Measurements from ENCODE around the gene PLEKHA6. TPM values are rescaled to one million over a fixed set of nuclear protein-coding genes. Genes with fewer than 3 reads are reported as not detected.

The PLEKHA6 gene
- total and polyA plus RNA-seq, 2 of the 8 experiments (the other 6 are each of a cell fraction or from before 2014, with no cell fraction given): 4.8 to 20.2 TPM

GRCh38 chr1:204353213-204353910, 6.4 kb downstream of the PLEKHA6 start:
- DNase-seq (ENCODE audit: low read depth in 1 of 2, low spot score in 2 of 2) (no peak), FAIRE-seq (no peak)
- Histone ChIP-seq H3K27ac (ENCODE audit: low read depth, low read length) (no peak overlapping the region), H4K8ac (ENCODE audit: extremely low read depth, insufficient read depth, low read length) (no peak overlapping the region), H2BK15ac (ENCODE audit: low read length) (no peak overlapping the region), H2AFZ (ENCODE audit: low read length) (no peak overlapping the region), H4K91ac (replicated peaks; ENCODE audit: insufficient read length, low read length) (no peak overlapping the region), H3K23ac (ENCODE audit: insufficient read length) (no peak overlapping the region), H2BK120ac (replicated peaks; ENCODE audit: low read depth, low read length) (no peak overlapping the region), H3K23me2 (ENCODE audit: low read depth, low read length) (no peaks in the 10 kb centered on the region), H2BK12ac (ENCODE audit: low read depth, low read length) (peak overlapping the region; percentile 39; the same call in 1 of the 2 replicates), H3K4me2 (ENCODE audit: insufficient read depth in 1 of 2, low read depth in 2 of 2, low read length in 2 of 2) (no peak overlapping the region), H3K36me3 (ENCODE audit: control insufficient read depth in 2 of 4, insufficient read depth in 4 of 4, low read length in 3 of 4) (no peaks in the 10 kb centered on the region), H3K4ac (replicated peaks; ENCODE audit: insufficient read length, low read depth, low read length) (no peak overlapping the region), H3K4me3 (ENCODE audit: extremely low read depth in 1 of 4, insufficient read depth in 2 of 4, low read depth in 3 of 4, low read length in 4 of 4) (no peak overlapping the region), H4K5ac (ENCODE audit: insufficient read length, low read depth, low read length) (no peak overlapping the region), H3K79me2 (ENCODE audit: control insufficient read depth in 1 of 2, insufficient read depth in 2 of 2, low read length in 2 of 2) (no peaks in the 10 kb centered on the region), H2AK5ac (ENCODE audit: low read depth, low read length) (peak overlapping the region; percentile 65; the same call in 1 of the 2 replicates), H3K9ac (replicated peaks in 1 of 4; ENCODE audit: extremely low read depth in 1 of 4, low read depth in 3 of 4, low read length in 3 of 4) (no peak overlapping the region), H3K18ac (ENCODE audit: extremely low read depth, low read length) (no peak overlapping the region), H4K20me1 (replicated peaks in 1 of 2; ENCODE audit: control insufficient read depth in 1 of 2, insufficient read depth in 2 of 2, low read length in 2 of 2) (no peaks in the 10 kb centered on the region), H2BK5ac (ENCODE audit: low read depth, low read length) (no peak overlapping the region), H3K4me1 (replicated peaks in 1 of 4; ENCODE audit: control insufficient read depth in 3 of 4, insufficient read depth in 4 of 4, low read length in 3 of 4) (peaks cover 12 to 27% (median 21%) of the 10 kb centered on the region in 4 experiments), H3K56ac (replicated peaks; ENCODE audit: insufficient read length, low read depth, low read length) (no peak overlapping the region), H3K79me1 (ENCODE audit: low read depth, low read length) (no peaks in the 10 kb centered on the region), H3K27me3 (replicated peaks in 1 of 4; ENCODE audit: control insufficient read depth in 3 of 4, extremely low read depth in 1 of 4, insufficient read depth in 3 of 4, low read length in 3 of 4) (no peaks in the 10 kb centered on the region), H2BK20ac (ENCODE audit: low read length) (no peak overlapping the region), H3K9me3 (ENCODE audit: insufficient read depth in 2 of 2, low read depth in 1 of 2, low read length in 1 of 2) (no peaks in the 10 kb centered on the region), H3K14ac (ENCODE audit: insufficient read length) (no peak overlapping the region)
- CTCF ChIA-PET (ENCODE audit: partially characterized antibody): interaction anchor here (0.6 to 7.7 kb wide), 12 partner anchors 10 to 147 kb away, joined by 3 to 75 read pairs (median 6); partner anchors contain the start of gene GOLT1A
- POLR2A ChIA-PET (ENCODE audit: partially characterized antibody): no interaction called here
- 89% methylated on average over 5 of the region's 5 CpGs; no CpG with 5 or more reads in 1 of the 2 experiments for WGBS, 2 experiments (ENCODE audit: extremely low coverage in 1 of 2, insufficient coverage in 1 of 2, insufficient read length in 1 of 2, insufficient replicate concordance in 2 of 2, low coverage in 1 of 2, low lambda C conversion rate in 2 of 2, missing lambda C conversion rate in 1 of 2)
- TF ChIP-seq MAFK (IDR thresholded peaks at IDR 0.05; ENCODE audit: low read depth, low read length): no peak
- no peak for TF ChIP-seq ZNF274 (IDR thresholded peaks at IDR 0.05; ENCODE audit: borderline replicate concordance, extremely low read depth, low read length)
- TF ChIP-seq MAX (IDR thresholded peaks at IDR 0.05): no peak
- no peak for TF ChIP-seq CHD1 (IDR thresholded peaks at IDR 0.05; ENCODE audit: low read depth, low read length)
- TF ChIP-seq ATF2 (IDR thresholded peaks at IDR 0.05; ENCODE audit: low read length): no peak
- no peak for TF ChIP-seq ATF3 (IDR thresholded peaks at IDR 0.05; ENCODE audit: insufficient read depth, low read depth, low read length)
- TF ChIP-seq TCF12 (IDR thresholded peaks at IDR 0.05; ENCODE audit: low read depth, low read length): no peak
- TF ChIP-seq BACH1 (IDR thresholded peaks at IDR 0.05; ENCODE audit: low read length): no peak
- TF ChIP-seq PHF8 (conservative IDR thresholded peaks at IDR 0.05; ENCODE audit: low read depth, low read length): no peak
- no peak for TF ChIP-seq FOSL1 (IDR thresholded peaks at IDR 0.05; ENCODE audit: insufficient read depth, low read depth, low read length)
